Adrenal gland (tissue), 5 donors: ENCODE results near the gene CYS1.

ENCODE experiments used
- POLR2A ChIP-seq, 2 donors: fragments of 450-650 bp; IDR thresholded peaks; one replicate each; pipeline ENCODE4 v1.6.1; 2017; ENCODE audit warnings: antibody characterized with exemption in 2 of 2, mild to moderate bottlenecking in 2 of 2, moderate library complexity in 1 of 2
- TF ChIP-seq, protein P1 (sequence below), 6 experiments: fragments of 450-650 bp in 4 of 6; fragments of 200-600 bp in 2 of 6; sonication (generic) in 1 of 6; IDR thresholded peaks; 1 replicate in 5 of 6; 2 replicates in 1 of 6; pipeline versions ENCODE4 v1.5.1 to v1.8.0; 2016 to 2021; ENCODE audit warnings: antibody characterized with exemption in 6 of 6, mild to moderate bottlenecking in 2 of 6, moderate library complexity in 1 of 6
- donor health status: DM: no; HTN: no; CAD: no.

GRCh38 chr2:10096641-10097040 is 16.4 kb upstream of the CYS1 start:
- TF ChIP-seq, protein P1, sequence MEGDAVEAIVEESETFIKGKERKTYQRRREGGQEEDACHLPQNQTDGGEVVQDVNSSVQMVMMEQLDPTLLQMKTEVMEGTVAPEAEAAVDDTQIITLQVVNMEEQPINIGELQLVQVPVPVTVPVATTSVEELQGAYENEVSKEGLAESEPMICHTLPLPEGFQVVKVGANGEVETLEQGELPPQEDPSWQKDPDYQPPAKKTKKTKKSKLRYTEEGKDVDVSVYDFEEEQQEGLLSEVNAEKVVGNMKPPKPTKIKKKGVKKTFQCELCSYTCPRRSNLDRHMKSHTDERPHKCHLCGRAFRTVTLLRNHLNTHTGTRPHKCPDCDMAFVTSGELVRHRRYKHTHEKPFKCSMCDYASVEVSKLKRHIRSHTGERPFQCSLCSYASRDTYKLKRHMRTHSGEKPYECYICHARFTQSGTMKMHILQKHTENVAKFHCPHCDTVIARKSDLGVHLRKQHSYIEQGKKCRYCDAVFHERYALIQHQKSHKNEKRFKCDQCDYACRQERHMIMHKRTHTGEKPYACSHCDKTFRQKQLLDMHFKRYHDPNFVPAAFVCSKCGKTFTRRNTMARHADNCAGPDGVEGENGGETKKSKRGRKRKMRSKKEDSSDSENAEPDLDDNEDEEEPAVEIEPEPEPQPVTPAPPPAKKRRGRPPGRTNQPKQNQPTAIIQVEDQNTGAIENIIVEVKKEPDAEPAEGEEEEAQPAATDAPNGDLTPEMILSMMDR (IDR thresholded peaks at IDR 0.05): no peak
- TF ChIP-seq POLR2A (IDR thresholded peaks at IDR 0.05): no peak
